GM21360 (cell line): ENCODE results near the gene CARD18.

ENCODE experiments used
- ATAC-seq: cut with Tn5 transposase; IDR thresholded peaks from one replicate; pipeline ENCODE4 v1.9.1; 2021; ENCODE audit warnings: mild to moderate bottlenecking, moderate library complexity; ENCODE audit not compliant: unreplicated experiment

The CARD18 gene

GRCh38 chr11:105139669-105140068, at the start of gene CARD18:
Gene CARD18, minus strand, starts transcription at chr11:105139769. Its CDS starts 43 bp downstream, at chr11:105139726.
- no peak for ATAC-seq

GRCh38 chr11:105183987-105184386, 44.4 kb upstream of the CARD18 start:
- ATAC-seq: no peak

GRCh38 chr11:105183426-105183825, 43.9 kb upstream of the CARD18 start:
- no peak for ATAC-seq

GRCh38 chr11:105181521-105181920, 42.0 kb upstream of the CARD18 start:
- no peak for ATAC-seq

GRCh38 chr11:105181100-105181499, 41.5 kb upstream of the CARD18 start:
- no peak for ATAC-seq

GRCh38 chr11:105179542-105180278, 40.1 kb upstream of the CARD18 start:
- no peak for ATAC-seq

GRCh38 chr11:105177658-105178057, 38.1 kb upstream of the CARD18 start:
- ATAC-seq: no peak

GRCh38 chr11:105168457-105168856, 28.9 kb upstream of the CARD18 start:
- no peak for ATAC-seq

- ATAC-seq: no peak
These were observed 27.7 kb upstream of the CARD18 start for GRCh38 chr11:105167244-105167643.

GRCh38 chr11:105164208-105164607, 24.6 kb upstream of the CARD18 start:
- no peak for ATAC-seq

- ATAC-seq: no peak
These were observed 22.9 kb upstream of the CARD18 start for GRCh38 chr11:105162506-105162905.

GRCh38 chr11:105158436-105158835, 18.9 kb upstream of the CARD18 start:
- no peak for ATAC-seq

GRCh38 chr11:105156720-105157119, 17.2 kb upstream of the CARD18 start:
- ATAC-seq: no peak

GRCh38 chr11:105156231-105156630, 16.7 kb upstream of the CARD18 start:
- no peak for ATAC-seq

- ATAC-seq: no peak
These were observed 16.1 kb upstream of the CARD18 start for GRCh38 chr11:105155679-105156078.

- no peak for ATAC-seq
These were observed 13.8 kb upstream of the CARD18 start for GRCh38 chr11:105153392-105153791.

- no peak for ATAC-seq
These were observed 13.0 kb upstream of the CARD18 start for GRCh38 chr11:105152560-105152959.

- ATAC-seq: no peak
These were observed 12.5 kb upstream of the CARD18 start for GRCh38 chr11:105152021-105152512.

GRCh38 chr11:105149477-105149876, 9.9 kb upstream of the CARD18 start:
- ATAC-seq: no peak

- ATAC-seq: no peak
These were observed 8.7 kb upstream of the CARD18 start for GRCh38 chr11:105148241-105148640.

- no peak for ATAC-seq
These were observed 5.3 kb upstream of the CARD18 start for GRCh38 chr11:105144887-105145286.

- ATAC-seq: no peak
These were observed 2.6 kb upstream of the CARD18 start for GRCh38 chr11:105142167-105142566.

- ATAC-seq: no peak
These were observed 2.3 kb downstream of the CARD18 start for GRCh38 chr11:105137286-105137685.
